GM12865 (cell line): ENCODE data around the gene SLC2A4.
A peak's percentile ranks its signal among the peaks of the same experiment; 100 is the strongest.

Source experiments
- DNase-seq: peaks from one replicate; pipeline ENCODE4 v3.0.0; 2010; ENCODE audit warnings: low read depth
- H3K4me3 ChIP-seq: 2 replicates; pipeline ENCODE4 v1.5.1; 2011; ENCODE audit warnings: mild to moderate bottlenecking, low read depth, low read length, control low read depth
- TF ChIP-seq, protein P1 (sequence below): IDR thresholded peaks from 2 replicates; pipeline ENCODE4 v1.5.1; 2011; ENCODE audit warnings: low read length, control low read depth, low read depth, inconsistent platforms; ENCODE audit not compliant: insufficient read depth; ENCODE audit errors: missing control alignments

The SLC2A4 gene

DNA sequence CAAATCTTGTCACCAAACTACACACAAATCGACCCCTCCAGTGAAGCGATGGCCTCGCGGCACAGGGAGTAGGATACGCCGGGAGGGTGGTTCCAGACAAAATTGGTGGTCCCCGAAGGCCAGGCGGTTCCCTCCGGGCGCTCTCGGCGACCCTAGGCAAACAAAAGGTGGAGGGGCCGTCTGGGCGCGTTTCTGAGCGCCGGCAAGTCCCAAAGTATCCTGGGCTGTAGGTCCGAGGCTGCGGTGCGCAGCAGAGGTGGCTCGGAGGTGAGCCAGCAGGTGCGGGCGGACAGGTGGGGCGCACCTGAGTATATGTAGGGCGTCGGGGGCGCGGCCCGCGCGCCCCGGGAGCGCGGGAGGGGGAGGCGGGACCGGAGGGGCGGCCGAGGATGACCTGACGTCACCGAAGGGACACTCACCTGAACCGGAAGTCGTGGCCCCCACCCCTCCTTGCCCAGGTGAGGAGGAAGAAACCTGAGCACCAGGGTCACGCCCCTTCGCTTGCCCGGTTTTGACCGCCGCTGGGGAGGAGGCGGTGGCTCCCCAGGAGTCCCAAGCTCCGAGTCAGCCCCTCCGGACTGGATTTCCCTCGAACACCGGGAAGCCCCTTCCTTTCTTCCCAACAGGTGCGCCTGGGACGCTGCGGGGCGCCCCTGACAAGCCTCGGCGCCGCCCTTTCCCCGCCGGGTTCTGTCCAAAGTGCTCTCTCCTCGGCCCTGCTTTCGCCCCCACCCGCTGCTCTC is 19.2 kb upstream of the SLC2A4 start, which contains the start of gene CLDN7:
CLDN7 (minus strand) TSS at position 287 of the 743 bp plus-strand sequence. CDS start 435 bp downstream, outside the sequence.
- peak within 1 kb of the TSS; percentile 57 for H3K4me3 ChIP-seq
- DNase-seq = no peak
- TF ChIP-seq, protein P1, sequence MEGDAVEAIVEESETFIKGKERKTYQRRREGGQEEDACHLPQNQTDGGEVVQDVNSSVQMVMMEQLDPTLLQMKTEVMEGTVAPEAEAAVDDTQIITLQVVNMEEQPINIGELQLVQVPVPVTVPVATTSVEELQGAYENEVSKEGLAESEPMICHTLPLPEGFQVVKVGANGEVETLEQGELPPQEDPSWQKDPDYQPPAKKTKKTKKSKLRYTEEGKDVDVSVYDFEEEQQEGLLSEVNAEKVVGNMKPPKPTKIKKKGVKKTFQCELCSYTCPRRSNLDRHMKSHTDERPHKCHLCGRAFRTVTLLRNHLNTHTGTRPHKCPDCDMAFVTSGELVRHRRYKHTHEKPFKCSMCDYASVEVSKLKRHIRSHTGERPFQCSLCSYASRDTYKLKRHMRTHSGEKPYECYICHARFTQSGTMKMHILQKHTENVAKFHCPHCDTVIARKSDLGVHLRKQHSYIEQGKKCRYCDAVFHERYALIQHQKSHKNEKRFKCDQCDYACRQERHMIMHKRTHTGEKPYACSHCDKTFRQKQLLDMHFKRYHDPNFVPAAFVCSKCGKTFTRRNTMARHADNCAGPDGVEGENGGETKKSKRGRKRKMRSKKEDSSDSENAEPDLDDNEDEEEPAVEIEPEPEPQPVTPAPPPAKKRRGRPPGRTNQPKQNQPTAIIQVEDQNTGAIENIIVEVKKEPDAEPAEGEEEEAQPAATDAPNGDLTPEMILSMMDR = no peak

- TF ChIP-seq, protein P1 = no peak
- no peak overlapping the region for H3K4me3 ChIP-seq
- no peak for DNase-seq
These were observed 18.4 kb upstream of the SLC2A4 start for GRCh38 chr17:7262935-7263800.

- TF ChIP-seq, protein P1 = no peak
- H3K4me3 ChIP-seq = no peak overlapping the region
- DNase-seq = no peak
These were observed 17.8 kb upstream of the SLC2A4 start for GRCh38 chr17:7263801-7264078.

GRCh38 chr17:7266784-7267183 is 14.7 kb upstream of the SLC2A4 start:
- no peak overlapping the region for H3K4me3 ChIP-seq
- TF ChIP-seq, protein P1 = no peak
- no peak for DNase-seq

DNA sequence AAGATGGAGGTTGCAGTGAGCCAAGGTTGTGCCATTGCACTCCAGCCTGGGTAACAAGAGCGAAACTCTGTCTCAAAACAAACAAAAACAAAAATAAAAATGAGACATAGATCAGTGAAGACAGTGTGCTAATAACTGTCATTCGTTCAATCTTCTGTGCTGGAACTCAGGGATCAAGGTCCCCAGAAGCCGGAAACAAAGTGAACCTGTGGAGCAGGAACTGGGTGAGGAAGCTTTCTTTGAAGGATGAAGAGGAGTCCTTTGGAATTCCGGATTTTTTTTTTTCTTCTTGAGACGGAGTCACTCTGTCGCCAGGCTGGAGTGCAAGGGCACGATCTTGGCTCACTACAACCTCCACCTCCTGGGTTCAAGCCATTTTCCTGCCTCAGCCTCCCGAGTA is 2.1 kb upstream of the SLC2A4 start:
- TF ChIP-seq, protein P1 = no peak
- no peak overlapping the region for H3K4me3 ChIP-seq
- DNase-seq = no peak

DNA sequence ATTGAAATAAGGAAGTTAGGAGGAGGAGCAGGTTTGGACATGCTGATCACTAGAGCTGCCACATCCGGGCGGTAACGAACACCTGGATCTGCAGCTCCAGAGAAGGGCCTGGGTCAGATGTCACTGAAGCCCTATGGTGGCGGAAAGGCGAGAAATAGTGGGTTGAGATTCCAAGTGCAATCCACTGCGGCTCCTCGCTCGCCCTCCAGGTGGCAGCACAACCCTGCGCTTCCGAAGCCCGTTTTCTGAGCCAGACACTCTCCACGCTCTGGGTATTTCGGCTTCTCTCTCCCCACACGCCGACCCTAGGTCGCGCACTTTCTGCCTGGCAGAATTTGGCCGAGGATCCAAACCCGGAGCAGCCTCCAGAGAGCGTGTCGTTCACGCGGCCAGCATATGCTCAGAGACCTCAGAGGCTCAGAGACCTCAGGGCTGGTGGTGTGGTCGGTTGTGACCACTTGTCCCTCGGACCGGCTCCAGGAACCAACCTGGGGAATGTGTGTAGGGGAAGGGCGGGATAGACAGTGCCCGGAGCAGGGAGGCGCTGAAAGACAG is 922 bp upstream of the SLC2A4 start:
- peak; percentile 73 for DNase-seq
- TF ChIP-seq, protein P1 = peak; percentile 61
- H3K4me3 ChIP-seq = peak overlapping the region; percentile 63
